ENCODE results near the gene TBC1D2B.

Gene TBC1D2B

GRCh38 chr15:78000927-78001249 lies 76.6 kb downstream of the TBC1D2B start:
- H3K9ac ChIP-seq (ENCODE audit: low read length), result no peak overlapping the region
- H3K4me3 ChIP-seq (ENCODE audit: low read length), result no peak overlapping the region
- H4K20me1 ChIP-seq (ENCODE audit: insufficient read depth, low read length), result no peaks in the 10 kb centered on the region
- no peak overlapping the region for H3K4me2 ChIP-seq (ENCODE audit: low read depth, low read length)
- no peaks in the 10 kb centered on the region for H3K27me3 ChIP-seq (replicated peaks; ENCODE audit: insufficient read depth, low read length)
- no peak for DNase-seq
- H3K4me1 ChIP-seq (ENCODE audit: low read length), result no peaks in the 10 kb centered on the region
- H3K9me2 ChIP-seq (replicated peaks; ENCODE audit: insufficient read depth, low read length), result no peaks in the 10 kb centered on the region
- TF ChIP-seq CTCF (IDR thresholded peaks at IDR 0.05; ENCODE audit: low read length) (no peak), EZH2 (optimal IDR thresholded peaks at IDR 0.05; ENCODE audit: low read depth, low read length) (no peak), EZH2phosphoT487 (IDR thresholded peaks at IDR 0.05; ENCODE audit: low read length) (no peak)
- H3F3A ChIP-seq (ENCODE audit: insufficient read depth, low read length), result no peaks in the 10 kb centered on the region
- no peaks in the 10 kb centered on the region for H3K79me2 ChIP-seq (ENCODE audit: low read length)
- H3K9me3 ChIP-seq (replicated peaks; ENCODE audit: insufficient read depth, low read length), result no peaks in the 10 kb centered on the region
- no peaks in the 10 kb centered on the region for H3K36me3 ChIP-seq (replicated peaks; ENCODE audit: insufficient read depth, low read length)
- H2AFZ ChIP-seq (ENCODE audit: low read length), result no peak overlapping the region
- H3K27ac ChIP-seq (ENCODE audit: low read length), result no peak overlapping the region

DNA sequence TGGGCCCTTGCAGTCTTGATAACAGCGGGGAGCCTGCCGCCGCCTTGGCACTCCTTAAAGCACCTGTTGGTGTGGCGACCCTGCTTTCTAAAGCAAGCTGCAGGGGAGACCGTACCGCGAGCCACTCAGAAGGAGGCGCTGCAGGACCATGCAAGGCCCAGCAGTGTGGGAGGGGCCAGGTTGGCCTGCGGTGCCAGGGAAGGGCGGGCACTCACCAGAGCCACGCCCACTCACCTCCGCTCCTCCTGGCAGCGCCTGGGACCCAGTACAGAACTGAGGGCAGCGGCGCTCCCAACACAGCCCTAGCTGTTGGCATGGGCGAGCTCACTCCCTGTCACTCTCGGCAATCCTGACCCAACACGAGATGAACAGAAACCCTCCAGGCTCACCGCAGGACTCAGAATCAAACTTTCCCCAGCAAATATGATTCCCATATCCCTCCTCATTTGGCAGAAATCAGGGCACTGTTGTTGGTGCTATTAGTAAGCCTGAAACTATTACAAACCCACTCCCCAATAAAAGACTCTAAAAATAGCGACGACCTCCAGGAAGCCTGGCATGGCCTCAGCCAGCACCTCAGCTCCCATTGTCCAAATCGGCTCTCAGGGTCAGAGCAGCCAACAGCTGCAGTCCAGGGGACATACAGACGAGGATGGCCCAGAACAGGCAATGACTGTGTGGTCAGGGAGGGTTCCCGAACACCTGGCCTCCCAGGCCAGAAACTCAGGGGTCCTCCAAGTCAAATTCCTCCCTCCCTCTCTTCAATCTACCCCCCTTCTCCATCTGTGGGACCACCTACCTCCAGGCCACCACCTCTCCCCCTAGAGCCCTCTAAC lies 77.2 kb downstream of the TBC1D2B start:
- Histone ChIP-seq H2AFZ (ENCODE audit: low read length) (no peak overlapping the region), H3K9ac (ENCODE audit: low read length) (no peak overlapping the region), H3K4me1 (ENCODE audit: low read length) (no peaks in the 10 kb centered on the region), H3K27ac (ENCODE audit: low read length) (no peak overlapping the region), H3K4me3 (ENCODE audit: low read length) (no peak overlapping the region), H3K9me3 (replicated peaks; ENCODE audit: insufficient read depth, low read length) (no peaks in the 10 kb centered on the region), H3K79me2 (ENCODE audit: low read length) (no peaks in the 10 kb centered on the region), H3K4me2 (ENCODE audit: low read depth, low read length) (no peak overlapping the region), H3K9me2 (replicated peaks; ENCODE audit: insufficient read depth, low read length) (no peaks in the 10 kb centered on the region), H3K27me3 (replicated peaks; ENCODE audit: insufficient read depth, low read length) (no peaks in the 10 kb centered on the region), H4K20me1 (ENCODE audit: insufficient read depth, low read length) (no peaks in the 10 kb centered on the region), H3K36me3 (replicated peaks; ENCODE audit: insufficient read depth, low read length) (no peaks in the 10 kb centered on the region), H3F3A (ENCODE audit: insufficient read depth, low read length) (no peaks in the 10 kb centered on the region)
- TF ChIP-seq CTCF (IDR thresholded peaks at IDR 0.05; ENCODE audit: low read length) (peak; percentile 72), EZH2phosphoT487 (IDR thresholded peaks at IDR 0.05; ENCODE audit: low read length) (no peak), EZH2 (optimal IDR thresholded peaks at IDR 0.05; ENCODE audit: low read depth, low read length) (no peak)
- DNase-seq, result peak; percentile 75

DNA sequence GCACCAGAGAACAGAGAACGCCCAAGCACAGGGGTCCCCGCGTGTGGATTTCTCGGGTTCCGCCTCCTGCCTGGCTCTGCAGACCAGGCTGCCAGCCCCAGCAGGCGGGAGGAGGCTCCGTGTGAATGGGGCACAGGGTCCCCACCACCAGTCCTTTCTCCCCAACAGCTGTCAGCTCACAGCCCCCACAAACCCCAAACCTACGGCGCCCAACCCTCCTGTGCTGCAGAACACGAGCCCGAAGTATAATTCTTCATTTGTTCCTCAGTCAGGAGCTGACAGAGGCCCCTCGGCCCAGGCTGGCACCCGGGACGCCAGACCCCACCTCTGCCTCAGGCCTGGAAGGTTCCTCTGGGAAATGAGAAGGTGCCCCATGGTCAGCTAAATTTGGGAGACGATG lies 78.0 kb downstream of the TBC1D2B start:
- no peak for DNase-seq
- Histone ChIP-seq H3K36me3 (replicated peaks; ENCODE audit: insufficient read depth, low read length) (no peaks in the 10 kb centered on the region), H4K20me1 (ENCODE audit: insufficient read depth, low read length) (no peaks in the 10 kb centered on the region), H3K27me3 (replicated peaks; ENCODE audit: insufficient read depth, low read length) (no peaks in the 10 kb centered on the region), H3K9me3 (replicated peaks; ENCODE audit: insufficient read depth, low read length) (no peaks in the 10 kb centered on the region), H3K9ac (ENCODE audit: low read length) (no peak overlapping the region), H3K27ac (ENCODE audit: low read length) (no peak overlapping the region), H3F3A (ENCODE audit: insufficient read depth, low read length) (no peaks in the 10 kb centered on the region), H3K79me2 (ENCODE audit: low read length) (no peaks in the 10 kb centered on the region), H3K4me1 (ENCODE audit: low read length) (no peaks in the 10 kb centered on the region), H3K9me2 (replicated peaks; ENCODE audit: insufficient read depth, low read length) (no peaks in the 10 kb centered on the region), H3K4me3 (ENCODE audit: low read length) (no peak overlapping the region), H3K4me2 (ENCODE audit: low read depth, low read length) (no peak overlapping the region), H2AFZ (ENCODE audit: low read length) (no peak overlapping the region)
- TF ChIP-seq EZH2phosphoT487 (IDR thresholded peaks at IDR 0.05; ENCODE audit: low read length) (no peak), CTCF (IDR thresholded peaks at IDR 0.05; ENCODE audit: low read length) (no peak), EZH2 (optimal IDR thresholded peaks at IDR 0.05; ENCODE audit: low read depth, low read length) (no peak)
